DOHH2 (cell line): ENCODE measurements around the gene TCN2.

ENCODE experiments used
- H3F3A ChIP-seq: fragments of 200-600 bp; sonication (generic), shearing (Covaris generic); 2 replicates; pipeline ENCODE4 v1.6.0; 2016; ENCODE audit warnings: antibody characterized with exemption, mild to moderate bottlenecking; ENCODE audit not compliant: control insufficient read depth, insufficient read depth
- H3K27ac ChIP-seq: fragments of 200-600 bp; sonication (generic); 2 replicates; pipeline ENCODE4 v1.5.1; 2014; ENCODE audit warnings: low read depth, mild to moderate bottlenecking, low read length, moderate library complexity
- H3K27me3 ChIP-seq: fragments of 200-600 bp; sonication (generic); 2 replicates; pipeline ENCODE4 v1.6.1; 2014; ENCODE audit warnings: mild to moderate bottlenecking, low read length, mixed read lengths; ENCODE audit not compliant: control insufficient read depth
- H3K36me3 ChIP-seq: fragments of 200-600 bp; sonication (generic); 2 replicates; pipeline ENCODE4 v1.6.1; 2014; ENCODE audit warnings: mild to moderate bottlenecking, low read length, moderate library complexity, mixed read lengths; ENCODE audit not compliant: control insufficient read depth
- H3K4me1 ChIP-seq: fragments of 200-600 bp; sonication (generic); 2 replicates; pipeline ENCODE4 v1.6.1; 2014; ENCODE audit warnings: mild to moderate bottlenecking, low read length, mixed read lengths; ENCODE audit not compliant: control insufficient read depth
- H3K4me2 ChIP-seq: fragments of 200-600 bp; sonication (generic); 2 replicates; pipeline ENCODE4 v1.6.0; 2014; ENCODE audit warnings: mild to moderate bottlenecking, low read length, moderate library complexity
- H3K4me3 ChIP-seq: fragments of 200-600 bp; sonication (generic); 2 replicates; pipeline ENCODE4 v1.5.1; 2014; ENCODE audit warnings: mild to moderate bottlenecking, low read length, mixed read lengths
- H3K79me2 ChIP-seq: fragments of 200-600 bp; sonication (generic); 2 replicates; pipeline ENCODE4 v1.6.1; 2014; ENCODE audit warnings: mild to moderate bottlenecking, low read length, mixed read lengths; ENCODE audit not compliant: control insufficient read depth
- H3K9me2 ChIP-seq: fragments of 200-600 bp; sonication (generic); replicated peaks from 2 replicates; pipeline ENCODE4 v1.6.1; 2014; ENCODE audit warnings: mild to moderate bottlenecking, low read length, mixed read lengths; ENCODE audit not compliant: control insufficient read depth
- H3K9me3 ChIP-seq: fragments of 200-600 bp; sonication (generic); 2 replicates; pipeline ENCODE4 v1.6.1; 2014; ENCODE audit warnings: antibody characterized with exemption, low read length, mixed read lengths; ENCODE audit not compliant: control insufficient read depth, insufficient read depth
- H4K20me1 ChIP-seq: fragments of 200-600 bp; sonication (generic); 2 replicates; pipeline ENCODE4 v1.6.0; 2014; ENCODE audit warnings: low read depth, mild to moderate bottlenecking, antibody characterized with exemption, low read length, moderate library complexity; ENCODE audit not compliant: control insufficient read depth, insufficient read depth
- CTCF ChIP-seq: fragments of 200-600 bp; sonication (generic); IDR thresholded peaks from one replicate; pipeline ENCODE4 v1.5.1; 2014; ENCODE audit warnings: antibody characterized with exemption, mild to moderate bottlenecking, low read depth, low read length; ENCODE audit not compliant: poor library complexity, severe bottlenecking
- EZH2phosphoT487 ChIP-seq: fragments of 200-600 bp; sonication (generic); IDR thresholded peaks from 2 replicates; pipeline ENCODE4 v1.6.1; 2017; ENCODE audit warnings: borderline replicate concordance, mild to moderate bottlenecking, antibody characterized with exemption, low read length, moderate library complexity, mixed read lengths

The TCN2 gene

GRCh38 chr22:30652852-30653251 is 45.9 kb downstream of the TCN2 start:
- Histone ChIP-seq H3K27me3 (no peaks in the 10 kb centered on the region), H3K9me2 (no peaks in the 10 kb centered on the region), H3K36me3 (no peaks in the 10 kb centered on the region), H3K4me2 (no peak overlapping the region), H3K9me3 (no peaks in the 10 kb centered on the region), H4K20me1 (no peaks in the 10 kb centered on the region), H3F3A (no peaks in the 10 kb centered on the region), H3K27ac (no peak overlapping the region), H3K4me3 (no peak overlapping the region), H3K79me2 (no peaks in the 10 kb centered on the region), H3K4me1 (no peaks in the 10 kb centered on the region)
- TF ChIP-seq CTCF (no peak), EZH2phosphoT487 (no peak)

- no peak for TF ChIP-seq CTCF
- no peak for TF ChIP-seq EZH2phosphoT487
- Histone ChIP-seq H3K4me1 (no peaks in the 10 kb centered on the region), H3K9me3 (no peaks in the 10 kb centered on the region), H3K9me2 (no peaks in the 10 kb centered on the region), H3K79me2 (no peaks in the 10 kb centered on the region), H3F3A (no peaks in the 10 kb centered on the region), H3K4me2 (no peak overlapping the region), H4K20me1 (no peaks in the 10 kb centered on the region), H3K27ac (no peak overlapping the region), H3K27me3 (no peaks in the 10 kb centered on the region), H3K4me3 (no peak overlapping the region), H3K36me3 (no peaks in the 10 kb centered on the region)
These were observed 47.4 kb downstream of the TCN2 start for GRCh38 chr22:30654361-30654760.

GRCh38 chr22:30655532-30655931 is 48.6 kb downstream of the TCN2 start:
- Histone ChIP-seq H3K36me3 (no peaks in the 10 kb centered on the region), H3F3A (no peaks in the 10 kb centered on the region), H3K9me2 (no peaks in the 10 kb centered on the region), H4K20me1 (no peaks in the 10 kb centered on the region), H3K27ac (no peak overlapping the region), H3K4me1 (no peaks in the 10 kb centered on the region), H3K4me2 (no peak overlapping the region), H3K9me3 (no peaks in the 10 kb centered on the region), H3K27me3 (no peaks in the 10 kb centered on the region), H3K4me3 (no peak overlapping the region), H3K79me2 (no peaks in the 10 kb centered on the region)
- no peak for TF ChIP-seq EZH2phosphoT487
- TF ChIP-seq CTCF: no peak

- Histone ChIP-seq H3K4me2 (no peak overlapping the region), H3K9me2 (no peaks in the 10 kb centered on the region), H3K27me3 (no peaks in the 10 kb centered on the region), H3K4me1 (peaks cover 7% of the 10 kb centered on the region), H4K20me1 (no peaks in the 10 kb centered on the region), H3K27ac (no peak overlapping the region), H3K4me3 (no peak overlapping the region), H3K36me3 (no peaks in the 10 kb centered on the region), H3F3A (no peaks in the 10 kb centered on the region), H3K9me3 (no peaks in the 10 kb centered on the region), H3K79me2 (no peaks in the 10 kb centered on the region)
- TF ChIP-seq CTCF (no peak), EZH2phosphoT487 (no peak)
These were observed 55.1 kb downstream of the TCN2 start for GRCh38 chr22:30662040-30662439.
